K562 (cell line): ENCODE measurements around the gene UBE2L5. TPM values are rescaled to one million over a fixed set of nuclear protein-coding genes. Genes with fewer than 3 reads are reported as not detected.

ENCODE experiments used
- ATAC-seq: fragments of 200-7000 bp; cut with Tn5 transposase; 3 replicates; pipeline ENCODE4 v1.9.1; 2020; ENCODE audit warnings: moderate library complexity
- BruUV-seq: library from RNA; stranded (reverse); fragments of 400-500 nt; replicated peaks from 2 replicates; lab custom pipeline; 2021; lab: Mats Ljungman, UMichigan
- CTCF ChIA-PET: fragments of 300-600 bp; formaldehyde crosslinking; extraction: SDS; loops from one replicate; lab custom pipeline; 2021; ENCODE audit warnings: low intra/inter-chr PET ratio; lab: Yijun Ruan, JAX
- POLR2A ChIA-PET: fragments of 300-600, 350-650 bp; sonication (Branson Sonifier 250); formaldehyde crosslinking; extraction: SDS; loops from one replicate; lab custom pipeline; 2021; ENCODE audit warnings: antibody characterized with exemption, inconsistent platforms; lab: Yijun Ruan, JAX
- DNase-seq, 4 experiments: peaks; one replicate each; pipeline versions ENCODE4 v3.0.0 to v3.0.0-alpha.2; 2011 to 2018; ENCODE audit warnings: low spot score in 3 of 4, mixed read lengths in 3 of 4; ENCODE audit errors: extremely low read depth in 1 of 4
- FAIRE-seq: peaks from 2 replicates; lab custom pipeline; 2011; peaks lifted over from hg19 to GRCh38; lab: Jason Lieb, UNC
- H2AFZ ChIP-seq: 2 replicates; pipeline ENCODE4 v1.6.0; 2011; ENCODE audit warnings: low read depth, low read length, control low read depth, inconsistent platforms
- H3K27ac ChIP-seq: fragments of 200-600 bp; 3 replicates; pipeline ENCODE4 v1.8.0; 2011; ENCODE audit warnings: low read depth, mild to moderate bottlenecking, control low read depth, inconsistent platforms, low read length, moderate library complexity, mixed read lengths; ENCODE audit errors: extremely low read depth
- H3K27me3 ChIP-seq, 2 experiments: fragments of 300-600 bp in 1 of 2; 2 replicates in 1 of 2; 3 replicates in 1 of 2; pipeline versions ENCODE4 v1.6.0 to v1.8.0; 2011; ENCODE audit warnings: inconsistent platforms in 2 of 2, low read length in 2 of 2, mild to moderate bottlenecking in 1 of 2, mixed read lengths in 1 of 2, moderate library complexity in 1 of 2; ENCODE audit not compliant: control insufficient read depth in 2 of 2, insufficient read depth in 2 of 2
- H3K36me3 ChIP-seq: fragments of 300-600 bp; 3 replicates; pipeline ENCODE4 v1.8.0; 2011; ENCODE audit warnings: mild to moderate bottlenecking, low read length, inconsistent platforms; ENCODE audit not compliant: control insufficient read depth, insufficient read depth
- H3K4me1 ChIP-seq, 2 experiments: fragments of 200-600 bp in 1 of 2; replicated peaks in 1 of 2; 2 replicates in 1 of 2; 3 replicates in 1 of 2; pipeline versions ENCODE4 v1.5.1 to v1.8.0; 2011; ENCODE audit warnings: inconsistent platforms in 2 of 2, low read length in 2 of 2, mild to moderate bottlenecking in 1 of 2, mixed read lengths in 1 of 2, moderate library complexity in 1 of 2; ENCODE audit not compliant: control insufficient read depth in 2 of 2, insufficient read depth in 2 of 2
- H3K4me2 ChIP-seq: 2 replicates; pipeline ENCODE4 v1.6.1; 2011; ENCODE audit warnings: low read length, control low read depth, inconsistent platforms, mixed read lengths; ENCODE audit not compliant: insufficient read depth
- H3K4me3 ChIP-seq: fragments of 200-600 bp; sonication (generic), shearing (Covaris generic); 2 replicates; pipeline ENCODE4 v1.5.1; 2016; ENCODE audit warnings: control low read depth, inconsistent platforms
- H3K79me2 ChIP-seq: fragments of 200-600 bp; 3 replicates; pipeline ENCODE4 v1.8.0; 2011; ENCODE audit warnings: low read length, inconsistent platforms; ENCODE audit not compliant: control insufficient read depth, insufficient read depth
- H3K9ac ChIP-seq, 2 experiments: 2 replicates each; pipeline versions ENCODE4 v1.6.0 to v1.6.1; 2011; ENCODE audit warnings: low read depth in 2 of 2, low read length in 2 of 2, control low read depth in 1 of 2, inconsistent platforms in 1 of 2, mild to moderate bottlenecking in 1 of 2, mixed read lengths in 1 of 2; ENCODE audit not compliant: insufficient read depth in 1 of 2
- H3K9me1 ChIP-seq: one replicate; pipeline ENCODE4 v1.6.0; 2011; ENCODE audit warnings: inconsistent platforms, mild to moderate bottlenecking, low read length, moderate library complexity; ENCODE audit not compliant: control insufficient read depth, insufficient read depth
- H3K9me3 ChIP-seq: replicated peaks from 2 replicates; pipeline ENCODE4 v1.5.1; 2011; ENCODE audit warnings: low read depth, low read length, inconsistent platforms; ENCODE audit not compliant: control insufficient read depth, insufficient read depth
- H4K20me1 ChIP-seq: replicated peaks from 2 replicates; pipeline ENCODE4 v1.6.1; 2011; ENCODE audit warnings: low read length, inconsistent platforms, mixed read lengths; ENCODE audit not compliant: control insufficient read depth, insufficient read depth
- FIP1L1 ChIP-seq: fragments of 200-400 bp; formaldehyde crosslinking; IDR thresholded peaks from 2 replicates; pipeline ENCODE4 v1.6.1; 2018; ENCODE audit warnings: mild to moderate bottlenecking, low read depth, low read length; ENCODE audit not compliant: poor library complexity, severe bottlenecking
- HDAC2 ChIP-seq: fragments of 450-650 bp; IDR thresholded peaks from 2 replicates; pipeline ENCODE4 v1.6.1; 2016; ENCODE audit warnings: mild to moderate bottlenecking
- HMBOX1 ChIP-seq: sonication (generic); IDR thresholded peaks from 2 replicates; pipeline ENCODE4 v1.6.1; 2016
- RBM17 ChIP-seq: fragments of 200-400 bp; formaldehyde crosslinking; IDR thresholded peaks from 2 replicates; pipeline ENCODE4 v1.6.1; 2017; ENCODE audit warnings: low read depth, mild to moderate bottlenecking, low read length, borderline replicate concordance
- ZNF143 ChIP-seq: sonication (generic); formaldehyde crosslinking; IDR thresholded peaks from 2 replicates; pipeline ENCODE4 v1.9.0; 2022; ENCODE audit warnings: mild to moderate bottlenecking, missing genetic modification reagents
- WGBS: fragments of 100-300 bp; shearing (Covaris generic); methylation state at CpG from one replicate; pipeline ENCODE4 v1.1.6; 2016; ENCODE audit warnings: low coverage, mixed read lengths; ENCODE audit not compliant: insufficient coverage; ENCODE audit errors: missing lambda C conversion rate; 5-methylcytosine and 5-hydroxymethylcytosine counted together
- in situ Hi-C: fragments of 300-500 bp; cut with MboI; formaldehyde crosslinking; loops from 4 replicates; pipeline ENCODE4 v1.15.0; 2018; ENCODE audit warnings: inconsistent platforms, mixed read lengths
- intact Hi-C: fragments of 100-400 bp; cut with micrococcal nuclease; formaldehyde crosslinking; loops from 2 replicates; pipeline ENCODE4 v1.14.2; 2022
- polyA plus RNA-seq, 8 experiments: library from polyadenylated mRNA; depleted of rRNA in 4 of 8; stranded (reverse) in 5 of 8; unstranded in 3 of 8; fragments of >200 nt; fragmentation: Nextera tagmentation in 2 of 8; fragmentation: Illumina TruSeq in 1 of 8; extraction: Ambion mirVana in 2 of 8; extraction: Trizol in 1 of 8; gene quantifications; 2 replicates each; pipeline versions ENCODE4 v1.2.1 to v1.2.3, GENCODE V29; 2011 to 2014; ENCODE audit warnings: inconsistent platforms in 1 of 8, missing spikeins in 1 of 8
- total RNA-seq, 7 experiments: library from RNA; depleted of rRNA in 6 of 7; stranded (reverse); fragments of >200 nt in 6 of 7; fragmentation: Illumina TruSeq in 2 of 7; extraction: Trizol in 2 of 7; gene quantifications; 2 replicates each; pipeline versions ENCODE4 v1.2.1 to v1.2.3, GENCODE V29; 2011 to 2021; ENCODE audit warnings: low replicate concordance in 1 of 7
- TF ChIP-seq, protein P1 (sequence below): fragments of 250-450 bp; sonication (Bioruptor Pico); IDR thresholded peaks from 2 replicates; pipeline ENCODE4 v1.8.0; 2022; ENCODE audit warnings: moderate library complexity, mild to moderate bottlenecking, inconsistent platforms

The UBE2L5 gene
- total and polyA plus RNA-seq, 9 of the 15 experiments (the other 6 are each of a cell fraction or from before 2014, with no cell fraction given) = 0.22 to 1.5 (median 0.86) TPM; not detected in 6

DNA sequence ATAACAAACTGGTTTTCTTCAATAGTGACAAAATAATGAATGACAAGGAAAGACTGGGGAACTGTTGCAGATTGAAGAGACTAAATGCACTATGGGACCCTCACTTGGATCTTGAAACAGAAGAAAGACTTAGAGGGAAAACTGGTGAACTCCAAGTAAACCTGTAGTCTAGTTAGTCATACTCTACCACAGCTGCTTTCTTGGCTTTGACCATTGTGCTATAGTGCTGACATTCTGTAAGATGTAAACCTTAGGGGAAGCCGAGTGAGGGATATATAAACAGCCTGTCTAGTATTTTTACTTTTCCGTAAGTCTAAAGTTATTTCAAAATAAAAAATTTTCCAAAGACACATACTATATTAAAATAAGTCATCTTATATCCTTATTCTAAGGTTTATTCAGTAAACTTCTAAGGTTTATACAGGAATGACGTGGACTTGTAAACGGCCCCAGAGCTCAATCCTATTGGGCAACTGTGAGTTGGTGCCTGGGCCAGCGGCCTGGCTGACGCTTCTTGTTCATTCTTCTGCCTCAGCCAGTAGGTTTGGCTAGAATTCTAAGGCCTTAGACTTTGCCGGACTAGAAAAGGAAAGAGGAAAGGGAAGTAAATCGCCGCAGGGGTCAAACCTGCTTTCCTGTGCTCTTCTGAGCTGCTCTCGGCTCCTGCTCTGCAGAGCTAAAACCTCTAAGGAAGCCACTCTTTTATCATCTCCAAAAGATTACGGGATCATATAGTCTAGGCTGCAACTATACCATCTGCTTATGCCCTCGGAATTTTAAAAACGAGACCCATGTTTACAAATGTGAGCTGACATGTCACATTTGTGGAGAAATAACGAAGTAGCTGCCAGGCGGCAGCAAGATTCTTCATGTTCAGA lies 33.6 kb upstream of the UBE2L5 start:
- WGBS = 28% methylated on average over 11 of the region's 15 CpGs
- no TSS peak for BruUV-seq
- H3K4me1 ChIP-seq = peaks cover 0 to 5% of the 10 kb centered on the region in 2 experiments; a peak in 1 of 5 replicates
- no peak for TF ChIP-seq RBM17
- TF ChIP-seq, protein P1, sequence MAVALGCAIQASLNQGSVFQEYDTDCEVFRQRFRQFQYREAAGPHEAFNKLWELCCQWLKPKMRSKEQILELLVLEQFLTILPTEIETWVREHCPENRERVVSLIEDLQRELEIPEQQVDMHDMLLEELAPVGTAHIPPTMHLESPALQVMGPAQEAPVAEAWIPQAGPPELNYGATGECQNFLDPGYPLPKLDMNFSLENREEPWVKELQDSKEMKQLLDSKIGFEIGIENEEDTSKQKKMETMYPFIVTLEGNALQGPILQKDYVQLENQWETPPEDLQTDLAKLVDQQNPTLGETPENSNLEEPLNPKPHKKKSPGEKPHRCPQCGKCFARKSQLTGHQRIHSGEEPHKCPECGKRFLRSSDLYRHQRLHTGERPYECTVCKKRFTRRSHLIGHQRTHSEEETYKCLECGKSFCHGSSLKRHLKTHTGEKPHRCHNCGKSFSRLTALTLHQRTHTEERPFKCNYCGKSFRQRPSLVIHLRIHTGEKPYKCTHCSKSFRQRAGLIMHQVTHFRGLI (CRISPR knock-in tag) = no peak
- TF ChIP-seq FIP1L1 = no peak
- TF ChIP-seq HDAC2 = no peak
- 0 out of 2 replicates have a peak, but pooled peaks have one; percentile 17 for TF ChIP-seq HMBOX1
- TF ChIP-seq ZNF143 = no peak
- TF ChIP-seq, all 486 proteins: peak for 1
- no peaks in the 10 kb centered on the region for H3K36me3 ChIP-seq
- H3K27me3 ChIP-seq = peaks cover 2 to 6% of the 10 kb centered on the region in 2 experiments; a peak in 2 of 5 replicates
- no peak overlapping the region for H3K27ac ChIP-seq
- in situ Hi-C loops = no loop called here
- CTCF ChIA-PET = no interaction called here
- DNase-seq = no peak
- H3K79me2 ChIP-seq = no peaks in the 10 kb centered on the region
- POLR2A ChIA-PET = interaction anchor here (0.6 to 1.0 kb wide), 2 partner anchors 67 to 402 kb away, joined by 3 read pairs; no protein-coding TSS in a partner anchor
- H3K9me1 ChIP-seq = no peaks in the 10 kb centered on the region
- H3K4me2 ChIP-seq = no peak overlapping the region
- H3K9ac ChIP-seq = no peak overlapping the region
- intact Hi-C loops = no loop called here
- ATAC-seq = no peak
- no peaks in the 10 kb centered on the region for H3K9me3 ChIP-seq
- H4K20me1 ChIP-seq = no peaks in the 10 kb centered on the region
- FAIRE-seq = no peak
- peak overlapping the region; percentile 75 for H2AFZ ChIP-seq
- H3K4me3 ChIP-seq = no peak overlapping the region
